ENCODE results near the gene MVD. TPM values are rescaled to one million over a fixed set of nuclear protein-coding genes. Genes with fewer than 3 reads are reported as not detected.

MVD gene
- total and polyA plus RNA-seq, 8 donors: 7.1 to 302 (median 45.9) TPM

DNA sequence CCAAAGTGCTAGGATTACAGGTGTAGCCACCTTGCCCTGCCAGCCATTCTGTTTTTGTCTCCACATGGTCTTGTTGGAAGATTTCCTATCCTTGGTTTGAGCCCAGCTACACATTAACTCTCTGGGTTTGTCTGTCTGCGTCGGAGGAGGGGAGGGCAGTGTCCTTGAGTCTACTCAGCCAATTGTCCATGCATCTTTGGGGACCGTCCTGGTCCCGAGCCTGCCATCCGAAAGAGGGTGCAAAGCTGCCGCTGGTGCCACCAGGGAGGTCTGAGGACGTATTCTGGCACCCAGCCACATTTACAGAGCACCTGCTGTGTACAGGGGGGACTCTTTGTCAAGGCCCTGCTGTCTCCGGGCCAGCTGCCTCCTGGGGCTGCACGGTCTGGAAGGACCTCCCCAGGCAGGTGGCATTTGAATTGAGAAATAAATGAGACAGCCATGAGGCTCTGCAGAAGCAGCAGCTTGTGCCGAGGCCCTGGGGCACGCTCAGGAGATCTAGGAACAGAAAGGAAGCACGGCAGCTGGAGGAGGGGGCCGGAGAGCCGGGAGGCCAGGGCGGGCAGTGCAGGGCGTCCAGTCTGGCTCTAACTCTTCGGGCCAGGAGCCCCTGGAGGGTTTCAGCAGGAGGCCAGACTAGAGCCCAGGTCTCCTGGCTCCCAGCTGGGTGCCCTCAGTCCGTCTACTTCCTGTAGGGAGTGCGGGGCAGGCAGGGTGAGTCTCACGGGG is 13.5 kb downstream of the MVD start:
- H3K27me3 ChIP-seq: no peaks in the 10 kb centered on the region
- peaks cover 27 to 44% (median 34%) of the 10 kb centered on the region in 4 donors for H3K4me1 ChIP-seq
- TF ChIP-seq, protein P1, sequence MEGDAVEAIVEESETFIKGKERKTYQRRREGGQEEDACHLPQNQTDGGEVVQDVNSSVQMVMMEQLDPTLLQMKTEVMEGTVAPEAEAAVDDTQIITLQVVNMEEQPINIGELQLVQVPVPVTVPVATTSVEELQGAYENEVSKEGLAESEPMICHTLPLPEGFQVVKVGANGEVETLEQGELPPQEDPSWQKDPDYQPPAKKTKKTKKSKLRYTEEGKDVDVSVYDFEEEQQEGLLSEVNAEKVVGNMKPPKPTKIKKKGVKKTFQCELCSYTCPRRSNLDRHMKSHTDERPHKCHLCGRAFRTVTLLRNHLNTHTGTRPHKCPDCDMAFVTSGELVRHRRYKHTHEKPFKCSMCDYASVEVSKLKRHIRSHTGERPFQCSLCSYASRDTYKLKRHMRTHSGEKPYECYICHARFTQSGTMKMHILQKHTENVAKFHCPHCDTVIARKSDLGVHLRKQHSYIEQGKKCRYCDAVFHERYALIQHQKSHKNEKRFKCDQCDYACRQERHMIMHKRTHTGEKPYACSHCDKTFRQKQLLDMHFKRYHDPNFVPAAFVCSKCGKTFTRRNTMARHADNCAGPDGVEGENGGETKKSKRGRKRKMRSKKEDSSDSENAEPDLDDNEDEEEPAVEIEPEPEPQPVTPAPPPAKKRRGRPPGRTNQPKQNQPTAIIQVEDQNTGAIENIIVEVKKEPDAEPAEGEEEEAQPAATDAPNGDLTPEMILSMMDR (IDR thresholded peaks at IDR 0.05): no peak
- H3K9me3 ChIP-seq: no peaks in the 10 kb centered on the region
- peaks cover 0 to 47% (median 34%) of the 10 kb centered on the region in 4 donors for H3K36me3 ChIP-seq
- intact Hi-C loops (cut with DNase I; ENCODE audit: low total_unique reads): no loop called here
- DNase-seq: no peak
- peak overlapping the region; percentile 56 to 83 (median 74) for H3K4me3 ChIP-seq
- peak overlapping the region in 4 of 5 donors; percentile 80 to 91 (median 88) for H3K27ac ChIP-seq
- 67 to 84% (median 77%) methylated on average over 13 to 20 of the region's 20 CpGs for whole genome bisulfite sequencing, 5 donors

DNA sequence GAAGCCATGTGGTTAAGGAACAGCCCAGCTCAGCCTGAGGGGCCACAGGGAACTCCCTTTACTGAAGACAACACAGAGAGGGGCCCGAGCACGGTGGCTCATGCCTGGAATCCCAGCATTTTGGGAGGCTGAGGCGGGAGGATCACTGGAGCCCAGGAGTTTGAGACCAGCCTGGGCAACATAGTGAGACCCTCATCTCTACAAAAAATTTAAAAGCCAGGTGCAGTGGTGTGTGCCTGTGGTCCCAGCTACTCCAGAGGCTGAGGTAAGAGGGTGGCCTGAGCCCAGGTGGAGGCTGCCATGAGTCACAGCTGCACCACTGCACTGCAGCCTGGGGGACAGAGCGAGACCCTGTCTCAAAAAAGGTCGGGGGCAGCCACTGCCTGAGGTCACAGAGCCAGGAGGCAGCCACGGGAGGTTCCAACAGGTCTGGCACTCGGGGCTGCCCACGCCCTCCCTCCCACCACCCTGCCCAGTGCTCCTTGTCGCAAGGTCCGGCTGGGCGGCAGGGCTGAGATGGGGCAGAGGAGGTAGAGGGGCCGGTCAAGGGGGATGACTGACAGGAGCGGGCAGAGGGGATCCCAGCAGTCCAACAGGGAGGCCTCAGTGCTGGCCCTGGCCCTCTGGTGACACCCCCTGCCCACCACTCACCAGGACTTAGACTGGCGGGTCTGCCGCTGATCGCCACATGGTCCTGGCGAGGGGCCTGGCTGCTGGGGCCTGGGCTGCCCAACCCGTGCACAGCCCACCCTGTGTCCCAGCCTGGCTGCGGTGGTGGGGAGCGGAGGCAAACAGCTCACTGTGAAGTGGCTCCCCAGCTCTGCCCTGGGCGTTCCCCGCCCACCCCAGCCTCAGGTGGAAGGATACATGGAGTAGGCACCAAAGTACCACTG is 15.5 kb downstream of the MVD start:
- Histone ChIP-seq H3K9me3 (no peaks in the 10 kb centered on the region), H3K4me1 (peaks cover 27 to 44% (median 34%) of the 10 kb centered on the region in 4 donors), H3K36me3 (peaks cover 0 to 49% (median 36%) of the 10 kb centered on the region in 4 donors), H3K27me3 (no peaks in the 10 kb centered on the region), H3K27ac (no peak overlapping the region), H3K4me3 (no peak overlapping the region)
- 89 to 92% (median 90%) methylated on average over 19 to 22 of the region's 22 CpGs for WGBS, 5 donors
- intact Hi-C loops (cut with DNase I; ENCODE audit: low total_unique reads): no loop called here
- TF ChIP-seq EP300 (IDR thresholded peaks at IDR 0.05) (no peak), POLR2A (IDR thresholded peaks at IDR 0.05) (no peak), POLR2AphosphoS5 (IDR thresholded peaks at IDR 0.05) (no peak)
- TF ChIP-seq, protein P1 (IDR thresholded peaks at IDR 0.05): no peak
- no peak for DNase-seq

DNA sequence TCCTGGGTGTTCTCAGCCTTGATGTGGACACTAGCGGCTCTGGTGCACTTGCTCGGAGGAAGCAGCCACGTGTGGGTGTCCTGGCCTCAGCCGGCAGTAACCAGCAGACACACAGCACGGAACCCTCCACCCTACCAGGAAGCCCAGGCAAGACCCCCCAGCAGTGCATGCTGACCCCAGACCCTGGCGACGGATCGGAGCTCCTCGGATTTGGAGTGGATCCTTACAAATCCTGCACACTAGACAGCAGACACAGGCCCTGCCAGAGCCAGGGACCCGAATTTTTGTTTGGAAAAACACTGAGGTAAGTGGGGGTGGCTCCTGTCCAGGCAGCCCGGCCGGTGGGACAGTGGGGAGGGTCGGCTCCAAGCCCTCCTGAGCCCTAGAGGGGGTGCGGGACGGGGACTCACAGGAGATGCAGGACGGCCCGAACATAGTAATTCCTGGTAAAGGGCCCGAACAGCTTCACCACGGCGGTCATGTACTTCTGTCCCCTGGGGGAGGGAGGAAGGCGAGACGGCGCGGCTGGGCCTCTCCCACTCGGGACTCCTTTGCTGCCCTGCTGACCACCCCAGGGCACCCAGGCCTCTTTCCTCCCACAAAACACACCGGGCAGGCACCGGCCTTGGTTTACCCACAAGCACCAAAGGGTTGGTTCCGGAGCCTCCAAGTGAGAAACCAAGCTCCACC is 16.4 kb downstream of the MVD start:
- DNase-seq: no peak

More for the DNA sequence above, 16.4 kb downstream of the MVD start:
- peaks cover 21 to 38% (median 28%) of the 10 kb centered on the region in 4 donors for H3K4me1 ChIP-seq
- H3K9me3 ChIP-seq: no peaks in the 10 kb centered on the region
- H3K27ac ChIP-seq: no peak overlapping the region
- intact Hi-C loops (cut with DNase I; ENCODE audit: low total_unique reads): no loop called here
- no peak overlapping the region for H3K4me3 ChIP-seq
- 85 to 91% (median 90%) methylated on average over 17 to 28 of the region's 28 CpGs for WGBS, 5 donors
- TF ChIP-seq, protein P1 (IDR thresholded peaks at IDR 0.05): no peak
- no peak for TF ChIP-seq POLR2AphosphoS5 (IDR thresholded peaks at IDR 0.05)
- no peak for TF ChIP-seq EP300 (IDR thresholded peaks at IDR 0.05)
- TF ChIP-seq POLR2A (IDR thresholded peaks at IDR 0.05): no peak
- no peaks in the 10 kb centered on the region for H3K27me3 ChIP-seq
- H3K36me3 ChIP-seq: peaks cover 0 to 51% (median 34%) of the 10 kb centered on the region in 4 donors

Data from stomach (tissue), 9 donors.